RWPE2 (cell line): ENCODE data around the gene PCSK9.
A peak's percentile ranks its signal among the peaks of the same experiment; 100 is the strongest.

Experiments
- ATAC-seq: fragments of 200-7000 bp; cut with Tn5 transposase; 3 replicates; pipeline ENCODE4 v1.9.1; 2021; ENCODE audit warnings: low read depth
- DNase-seq: peaks from one replicate; pipeline ENCODE4 v3.0.0-alpha.2; 2020; ENCODE audit warnings: low spot score
- H3K27ac ChIP-seq: fragments of 450-650 bp; 2 replicates; pipeline ENCODE4 v1.5.1; 2017; ENCODE audit warnings: mild to moderate bottlenecking; ENCODE audit not compliant: poor library complexity, severe bottlenecking
- H3K27me3 ChIP-seq: fragments of 250-450 bp; sonication (Bioruptor Pico); 2 replicates; pipeline ENCODE4 v1.5.1; 2021; ENCODE audit warnings: mild to moderate bottlenecking, moderate library complexity; ENCODE audit not compliant: insufficient read depth, poor library complexity, severe bottlenecking
- H3K36me3 ChIP-seq: fragments of 250-450 bp; sonication (Bioruptor Pico); 2 replicates; pipeline ENCODE4 v1.5.1; 2020; ENCODE audit warnings: low read depth, mild to moderate bottlenecking, moderate library complexity
- H3K4me1 ChIP-seq: fragments of 250-450 bp; sonication (Bioruptor Pico); 2 replicates; pipeline ENCODE4 v1.5.1; 2021; ENCODE audit warnings: mild to moderate bottlenecking, moderate library complexity; ENCODE audit not compliant: insufficient read depth, poor library complexity, severe bottlenecking
- H3K4me3 ChIP-seq: fragments of 250-450 bp; sonication (Bioruptor Pico); 2 replicates; pipeline ENCODE4 v1.5.1; 2021; ENCODE audit warnings: mild to moderate bottlenecking, moderate library complexity; ENCODE audit not compliant: severe bottlenecking
- H3K9me3 ChIP-seq: fragments of 250-450 bp; sonication (Bioruptor Pico); 2 replicates; pipeline ENCODE4 v1.5.1; 2021; ENCODE audit warnings: mild to moderate bottlenecking, moderate library complexity; ENCODE audit not compliant: severe bottlenecking
- CTCF ChIP-seq: fragments of 450-650 bp; IDR thresholded peaks from one replicate; pipeline ENCODE4 v1.5.1; 2017; ENCODE audit warnings: mild to moderate bottlenecking, moderate library complexity; ENCODE audit not compliant: poor library complexity, severe bottlenecking

The PCSK9 gene

GRCh38 chr1:55076356-55076755 is 37.0 kb downstream of the PCSK9 start:
- ATAC-seq (no peak), DNase-seq (no peak)
- Histone ChIP-seq H3K27me3 (no peaks in the 10 kb centered on the region), H3K36me3 (peaks cover 94% of the 10 kb centered on the region), H3K27ac (no peak overlapping the region), H3K9me3 (no peaks in the 10 kb centered on the region), H3K4me1 (peaks cover 2% of the 10 kb centered on the region), H3K4me3 (no peak overlapping the region)
- no peak for TF ChIP-seq CTCF

GRCh38 chr1:55078470-55078869 is 39.1 kb downstream of the PCSK9 start:
- peaks cover 95% of the 10 kb centered on the region for H3K36me3 ChIP-seq
- peaks cover 6% of the 10 kb centered on the region for H3K4me1 ChIP-seq
- H3K27me3 ChIP-seq, result no peaks in the 10 kb centered on the region
- no peak for TF ChIP-seq CTCF
- ATAC-seq (no peak), DNase-seq (no peak)
- H3K9me3 ChIP-seq, result no peaks in the 10 kb centered on the region
- no peak overlapping the region for H3K27ac ChIP-seq
- no peak overlapping the region for H3K4me3 ChIP-seq

GRCh38 chr1:55079651-55080050 is 40.3 kb downstream of the PCSK9 start:
- no peak for TF ChIP-seq CTCF
- Histone ChIP-seq H3K36me3 (peaks cover 95% of the 10 kb centered on the region), H3K4me3 (no peak overlapping the region), H3K4me1 (peaks cover 6% of the 10 kb centered on the region), H3K27ac (no peak overlapping the region), H3K27me3 (no peaks in the 10 kb centered on the region), H3K9me3 (no peaks in the 10 kb centered on the region)
- no peak for ATAC-seq
- DNase-seq, result no peak

GRCh38 chr1:55081188-55081904 is 42.0 kb downstream of the PCSK9 start:
- no peaks in the 10 kb centered on the region for H3K27me3 ChIP-seq
- TF ChIP-seq CTCF, result no peak
- peaks cover 95% of the 10 kb centered on the region for H3K36me3 ChIP-seq
- no peak overlapping the region for H3K27ac ChIP-seq
- H3K4me3 ChIP-seq, result no peak overlapping the region
- DNase-seq (no peak), ATAC-seq (peak; percentile 66; the same call in 1 of the 3 replicates)
- H3K9me3 ChIP-seq, result no peaks in the 10 kb centered on the region
- H3K4me1 ChIP-seq, result peaks cover 6% of the 10 kb centered on the region

- DNase-seq, result no peak
Observed at GRCh38 chr1:55081905-55082296, 42.6 kb downstream of the PCSK9 start.

More at GRCh38 chr1:55081905-55082296, 42.6 kb downstream of the PCSK9 start:
- peaks cover 99% of the 10 kb centered on the region for H3K36me3 ChIP-seq
- peaks cover 6% of the 10 kb centered on the region for H3K4me1 ChIP-seq
- H3K27me3 ChIP-seq, result no peaks in the 10 kb centered on the region
- no peaks in the 10 kb centered on the region for H3K9me3 ChIP-seq
- no peak for ATAC-seq
- no peak overlapping the region for H3K4me3 ChIP-seq
- no peak for TF ChIP-seq CTCF
- no peak overlapping the region for H3K27ac ChIP-seq
